ENCODE measurements around the gene ACTN2.
"Not testable (repeated sequence)": the region's sequence is repeated elsewhere in the genome, so short reads cannot be mapped to it uniquely, and the experiment has no call there.

The ACTN2 gene

DNA sequence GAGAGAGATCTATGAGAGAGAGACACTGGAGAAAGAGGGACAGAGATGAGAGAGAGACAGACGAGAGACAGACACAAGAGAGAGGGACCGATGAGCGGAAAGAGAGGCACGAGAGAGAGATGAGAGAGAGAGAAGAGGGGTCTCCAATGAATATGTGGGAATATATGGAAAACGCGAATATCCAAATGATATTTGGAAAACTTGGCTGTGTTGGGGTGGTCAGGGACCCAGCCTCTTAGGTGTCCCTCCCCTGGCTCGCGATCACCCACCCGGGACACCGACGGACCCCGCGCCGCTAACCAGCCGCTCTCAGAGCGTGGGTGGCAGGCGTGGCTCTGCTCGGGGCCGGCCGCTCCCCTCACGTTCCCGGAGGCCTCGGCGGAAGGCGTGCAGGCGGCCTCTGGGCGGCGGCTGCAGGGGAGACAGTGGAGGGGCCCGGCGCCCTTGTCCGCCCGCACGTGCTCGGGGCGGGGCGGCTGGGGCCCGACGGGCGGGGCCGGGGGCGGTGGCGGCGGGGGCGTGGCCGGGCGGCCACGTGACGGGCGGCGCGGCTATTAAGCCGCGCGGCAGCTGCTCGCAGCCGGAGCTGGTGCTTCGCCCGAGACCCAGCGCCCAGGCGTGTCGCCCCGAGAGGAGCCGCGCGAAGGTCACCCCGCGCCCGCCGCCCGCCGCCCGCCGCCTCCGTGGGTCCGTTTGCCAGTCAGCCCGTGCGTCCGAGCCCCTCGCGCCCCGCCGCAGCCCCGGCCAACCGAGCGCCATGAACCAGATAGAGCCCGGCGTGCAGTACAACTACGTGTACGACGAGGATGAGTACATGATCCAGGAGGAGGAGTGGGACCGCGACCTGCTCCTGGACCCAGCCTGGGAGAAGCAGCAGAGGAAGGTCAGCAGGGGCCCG lies at the start of gene ACTN2:
Gene ACTN2 (plus strand): TSS at position 583 of the 898 bp plus-strand sequence. CDS start 175 bp downstream, at position 758.
- no peak for DNase-seq (ENCODE audit: low spot score)

DNA sequence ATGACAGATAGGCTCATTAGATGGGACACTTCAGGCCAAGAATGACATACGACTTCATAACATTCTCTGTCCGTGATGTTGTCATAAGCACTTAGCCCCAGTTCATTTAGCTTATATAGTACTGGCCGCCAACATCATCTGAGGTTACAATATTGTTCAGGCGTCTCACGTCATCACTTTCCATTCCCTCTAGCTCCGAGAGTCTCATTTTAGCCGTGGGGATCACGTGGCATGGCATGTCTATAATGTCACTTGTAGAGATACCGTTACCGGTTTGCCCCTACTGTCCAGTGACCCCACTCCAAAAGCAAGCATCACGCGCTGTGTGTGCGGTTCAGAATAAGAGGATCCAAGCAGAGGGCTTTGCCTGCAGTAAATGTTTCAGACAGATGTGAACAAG lies 47.4 kb upstream of the ACTN2 start:
- DNase-seq (ENCODE audit: low spot score), result no peak

DNA sequence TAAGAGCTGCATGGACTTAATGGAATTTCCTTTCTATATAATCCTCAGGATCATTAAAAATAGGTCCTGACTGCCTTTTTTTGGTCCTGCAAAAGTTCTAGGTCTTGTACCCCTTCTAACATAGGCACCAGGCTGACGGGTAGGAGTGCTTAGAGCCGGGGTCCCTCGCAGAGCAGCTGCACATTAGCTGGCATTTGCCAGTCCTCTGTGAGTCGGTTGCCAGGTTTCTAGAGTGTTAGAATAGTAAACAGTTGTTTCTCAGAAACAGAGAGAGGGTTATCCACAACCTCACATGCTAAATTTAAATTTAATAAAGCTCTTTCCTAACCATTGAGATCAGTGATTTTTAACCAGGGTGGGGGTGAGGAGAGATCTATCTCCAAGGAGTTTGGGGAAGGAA lies 46.6 kb upstream of the ACTN2 start:
- DNase-seq (ENCODE audit: low spot score), result no peak

DNA sequence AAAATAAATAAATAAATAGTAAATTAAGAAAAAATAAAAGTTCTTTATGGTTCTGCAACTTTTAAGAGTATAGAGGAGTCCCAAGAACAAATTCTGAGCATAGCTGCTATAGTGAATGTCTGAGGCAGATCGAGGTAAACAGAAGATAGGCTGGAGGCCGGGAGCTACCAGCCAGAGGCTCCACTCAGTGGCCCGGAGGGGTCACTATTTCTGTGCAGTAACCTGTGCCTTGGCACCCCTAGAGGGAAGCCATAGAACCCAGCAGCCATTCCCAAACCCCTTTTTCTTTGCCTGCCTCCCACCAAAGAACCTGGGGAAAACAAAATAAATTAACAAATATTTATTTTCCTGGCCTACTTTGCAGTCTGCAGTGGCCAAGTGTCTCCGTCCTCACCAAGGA lies 43.5 kb upstream of the ACTN2 start:
- no peak for DNase-seq (ENCODE audit: low spot score)

DNA sequence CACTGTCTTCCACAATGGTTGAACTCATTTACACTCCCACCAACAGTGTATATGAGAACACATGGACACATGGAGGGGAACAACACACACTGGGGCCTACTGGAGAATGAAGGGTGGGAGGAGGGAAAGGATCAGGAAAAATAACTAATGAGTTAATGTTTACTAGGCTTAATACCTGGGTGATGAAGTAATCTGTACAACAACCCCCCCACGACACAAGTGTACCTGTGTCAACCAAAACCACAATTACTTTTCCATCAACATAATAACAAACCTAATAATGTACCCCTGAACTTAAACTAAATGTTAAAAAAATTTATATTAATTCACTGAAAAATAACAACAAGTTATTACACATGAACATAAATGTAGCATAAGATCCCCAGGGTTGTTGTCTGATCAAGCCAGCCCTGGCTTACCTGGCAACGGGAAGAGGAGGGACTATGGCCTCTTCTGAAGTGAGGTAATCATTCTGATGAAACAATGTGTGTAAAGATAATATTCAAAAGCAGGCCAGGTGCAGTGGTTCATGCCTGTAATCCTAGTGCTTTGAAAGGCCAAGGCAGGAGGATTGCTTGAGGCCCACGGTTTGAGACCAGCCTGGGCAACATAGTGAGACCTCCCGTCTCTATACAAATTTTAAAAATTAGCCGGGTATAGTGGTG lies 41.2 kb upstream of the ACTN2 start:
- no peak for DNase-seq (ENCODE audit: low spot score)

DNA sequence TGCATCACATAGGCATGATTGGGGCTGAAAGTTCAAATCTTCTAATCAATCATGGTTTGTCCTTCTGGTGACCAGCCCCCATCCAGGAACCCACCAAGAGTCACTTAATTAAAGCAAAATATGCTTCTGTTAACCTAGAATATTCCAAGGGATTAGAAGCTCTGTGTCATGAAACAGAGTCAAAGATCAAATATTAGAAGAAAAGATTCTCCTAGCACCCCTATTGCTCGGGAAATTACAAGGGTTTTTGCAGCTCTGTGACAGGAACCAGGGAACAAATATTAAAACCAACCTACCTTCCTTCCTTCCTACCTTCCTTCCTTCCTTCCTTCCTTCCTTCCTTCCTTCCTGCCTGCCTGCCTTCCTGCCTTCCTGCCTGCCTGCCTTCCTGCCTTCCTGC lies 31.8 kb upstream of the ACTN2 start:
- no peak for DNase-seq (ENCODE audit: low spot score)

DNA sequence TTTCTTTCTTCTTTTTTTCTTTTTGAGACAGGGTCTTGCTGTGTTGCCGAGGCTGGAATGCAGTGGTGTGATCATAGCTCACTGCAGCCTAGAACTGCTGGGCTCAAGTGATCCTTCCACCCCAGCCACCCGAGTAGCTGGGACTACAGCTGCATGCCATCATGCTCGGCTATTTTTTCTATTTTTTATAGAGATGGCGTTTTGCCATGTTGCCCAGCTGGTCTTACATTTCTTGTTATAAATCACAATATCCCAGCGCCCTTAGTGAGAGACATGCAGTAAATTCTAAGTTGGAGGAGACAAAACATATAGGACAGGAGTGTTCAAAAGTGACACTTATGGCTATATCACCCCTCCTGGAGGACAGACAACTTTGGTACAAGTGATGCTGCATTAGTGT lies 31.3 kb upstream of the ACTN2 start:
- DNase-seq (ENCODE audit: low spot score), result no peak

DNA sequence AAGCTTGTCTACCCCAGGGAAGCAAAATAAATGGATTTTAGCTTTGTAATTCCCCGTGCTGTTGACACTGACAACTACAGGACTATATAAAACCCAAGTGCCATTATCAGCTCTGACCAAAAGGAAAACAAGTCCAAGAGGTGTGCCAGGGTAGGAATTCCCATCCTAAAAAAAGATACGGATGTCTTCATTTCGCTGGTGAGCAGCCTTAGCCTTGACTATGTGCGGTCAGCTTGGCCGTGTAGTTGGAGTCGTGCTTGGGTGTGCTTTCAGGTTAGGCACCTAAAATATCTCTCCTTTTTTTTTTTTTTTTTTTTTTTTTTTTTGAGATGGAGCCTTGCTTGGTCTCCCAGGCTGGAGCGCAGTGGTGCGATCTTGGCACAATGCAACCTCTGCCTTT lies 28.9 kb upstream of the ACTN2 start:
- DNase-seq (ENCODE audit: low spot score), result no peak

DNA sequence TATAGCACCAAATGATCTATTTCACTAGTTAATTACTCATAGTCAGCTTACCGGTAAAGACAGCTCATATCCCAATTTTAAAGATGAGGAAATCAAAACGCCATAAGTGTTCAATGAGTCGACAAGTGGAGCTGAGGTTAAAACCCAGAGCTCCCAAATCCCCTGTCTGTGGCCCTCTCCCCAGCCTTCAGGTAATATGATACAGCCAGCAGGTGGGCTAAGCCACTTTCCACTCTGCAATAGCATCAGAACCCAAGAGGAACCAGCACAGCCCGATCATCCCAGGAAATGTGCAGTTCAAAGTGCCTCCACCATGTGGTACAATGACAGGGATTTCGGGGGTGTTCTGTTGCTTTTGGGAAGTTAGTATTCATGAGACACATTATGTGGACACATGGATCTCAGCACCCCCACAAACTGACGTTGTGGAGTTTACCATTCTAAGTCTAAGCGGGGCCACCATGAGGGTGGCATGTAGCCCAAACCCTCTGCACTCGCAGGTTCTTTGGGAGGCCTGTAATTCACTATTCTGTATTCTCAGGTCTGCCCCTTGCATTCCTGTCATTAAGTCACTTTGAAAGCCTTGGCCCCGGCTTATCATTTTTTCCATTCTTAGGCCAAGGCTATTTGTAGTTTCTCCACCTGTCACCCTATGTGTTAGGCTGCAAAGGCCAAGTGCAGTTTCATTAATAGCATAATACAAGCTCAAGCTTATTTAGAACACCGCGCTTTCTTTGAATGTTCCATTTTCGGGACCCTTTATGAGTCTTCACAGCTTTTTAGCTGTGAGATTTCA lies 26.3 kb upstream of the ACTN2 start:
- no peak for DNase-seq (ENCODE audit: low spot score)

DNA sequence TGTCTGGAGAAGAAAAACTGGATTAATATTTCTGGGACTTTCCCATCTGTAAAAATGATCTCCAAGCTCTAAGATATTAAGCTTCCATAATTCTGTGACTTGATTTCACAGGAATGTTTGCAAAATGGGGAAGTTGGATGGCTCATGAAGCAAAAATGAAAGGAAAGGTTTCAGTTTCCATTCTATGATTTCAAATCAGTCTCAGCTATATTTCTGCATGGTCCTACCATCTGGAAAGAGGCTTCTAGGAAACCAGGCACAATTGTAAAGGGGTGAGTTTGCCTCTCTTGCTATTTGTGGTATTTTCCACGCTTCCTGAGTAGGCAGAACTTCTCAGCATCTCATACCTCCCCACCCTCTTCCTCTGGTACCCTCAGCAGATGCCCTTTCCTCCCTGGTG lies 22.4 kb upstream of the ACTN2 start:
- DNase-seq (ENCODE audit: low spot score), result peak; percentile 9

DNA sequence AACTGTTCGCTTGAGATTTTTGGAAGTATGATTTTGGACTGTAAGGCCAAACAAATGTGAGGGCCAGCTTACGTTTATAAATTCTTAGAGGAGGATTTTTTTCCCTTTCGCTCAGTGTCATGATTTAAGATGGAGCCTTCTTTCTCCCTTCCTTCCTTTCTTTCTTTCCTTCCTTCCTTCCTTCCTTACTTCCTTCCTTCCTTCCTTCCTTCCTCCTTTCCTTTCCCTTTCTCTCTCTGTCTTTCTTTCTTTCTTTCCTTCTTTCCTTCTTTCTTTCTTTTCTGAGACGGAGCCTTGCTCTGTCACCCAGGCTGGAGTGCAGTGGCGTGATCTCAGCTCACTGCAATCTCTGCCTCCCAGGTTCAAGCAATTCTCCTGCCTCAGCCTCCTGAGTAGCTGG lies 17.4 kb upstream of the ACTN2 start:
- not testable (repeated sequence) for DNase-seq (ENCODE audit: low spot score)

DNA sequence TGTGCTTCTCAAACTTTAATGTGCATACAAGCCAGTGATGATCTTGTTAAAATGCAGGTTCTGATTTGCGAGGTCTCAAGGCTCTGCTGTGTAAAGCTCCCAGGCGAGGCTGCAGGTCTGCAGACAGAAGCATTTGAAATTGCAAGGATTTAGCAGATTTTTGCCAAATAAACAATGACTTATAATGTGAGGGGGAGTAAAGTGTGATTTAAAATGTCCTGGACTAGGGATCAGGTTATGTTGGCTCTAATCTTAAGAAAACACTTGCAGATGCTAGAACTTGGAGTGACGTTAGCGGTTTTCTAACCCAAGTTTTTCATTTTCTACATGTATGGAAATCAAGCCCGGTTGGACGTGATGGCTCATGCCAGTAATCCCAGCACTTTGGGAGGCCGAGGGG lies 16.2 kb upstream of the ACTN2 start:
- no peak for DNase-seq (ENCODE audit: low spot score)

DNA sequence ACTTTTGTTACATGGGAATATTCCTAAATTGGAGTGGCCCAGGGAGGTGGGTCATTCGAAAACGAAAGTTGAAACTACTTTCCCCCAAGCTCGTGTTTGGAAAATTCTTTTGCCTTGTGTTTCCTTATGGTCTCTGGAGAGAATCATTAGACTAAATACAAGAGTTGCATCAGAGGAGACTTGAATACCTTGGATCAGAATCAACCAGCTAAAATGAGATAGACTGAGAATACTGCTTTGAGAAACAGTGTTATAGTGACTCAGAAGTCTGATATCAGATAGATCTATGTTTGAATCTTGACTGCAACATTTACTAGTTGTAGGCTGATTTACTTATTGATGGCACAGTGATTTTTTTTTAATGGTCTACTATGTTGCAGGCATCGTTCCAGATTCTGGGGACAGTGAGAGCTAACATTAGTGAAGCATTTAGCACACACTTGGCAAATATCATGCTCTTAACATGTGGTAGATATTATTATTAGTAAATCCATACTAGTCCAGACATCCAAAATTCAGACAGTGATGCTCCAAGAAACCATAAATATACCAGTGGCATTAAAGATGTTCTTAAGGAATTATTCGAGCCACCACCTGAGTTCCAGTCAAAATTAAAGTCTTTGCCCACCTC lies 12.9 kb upstream of the ACTN2 start:
- DNase-seq (ENCODE audit: low spot score), result no peak

DNA sequence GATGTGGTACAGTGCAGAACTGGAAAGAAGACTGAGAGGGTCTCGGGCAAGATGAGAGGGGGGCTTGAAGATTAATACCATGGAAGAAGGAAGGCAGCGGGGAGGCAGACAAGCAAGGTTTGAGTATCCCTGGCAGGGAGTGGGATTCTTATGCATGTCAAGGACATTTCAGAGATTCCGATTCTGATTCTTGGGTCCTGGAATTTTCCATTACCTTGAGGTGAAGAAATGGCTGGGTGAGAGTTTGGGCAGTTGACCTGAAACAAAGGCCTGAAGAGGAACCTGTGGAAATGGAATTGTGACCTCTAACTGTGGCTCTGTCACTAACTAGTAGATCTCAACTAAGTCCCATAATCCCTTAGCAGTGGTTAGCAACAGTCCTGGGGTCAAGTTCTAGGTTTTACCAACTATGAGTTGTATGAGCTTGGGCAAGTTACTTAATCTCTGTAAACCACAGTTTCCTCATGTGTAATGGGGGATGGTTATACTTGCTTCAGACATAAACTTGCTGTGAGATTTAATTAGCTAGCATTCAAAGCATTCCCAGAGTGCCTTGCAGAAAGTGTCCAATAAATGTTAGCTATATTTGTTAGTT lies 8.6 kb upstream of the ACTN2 start:
- DNase-seq (ENCODE audit: low spot score), result no peak

DNA sequence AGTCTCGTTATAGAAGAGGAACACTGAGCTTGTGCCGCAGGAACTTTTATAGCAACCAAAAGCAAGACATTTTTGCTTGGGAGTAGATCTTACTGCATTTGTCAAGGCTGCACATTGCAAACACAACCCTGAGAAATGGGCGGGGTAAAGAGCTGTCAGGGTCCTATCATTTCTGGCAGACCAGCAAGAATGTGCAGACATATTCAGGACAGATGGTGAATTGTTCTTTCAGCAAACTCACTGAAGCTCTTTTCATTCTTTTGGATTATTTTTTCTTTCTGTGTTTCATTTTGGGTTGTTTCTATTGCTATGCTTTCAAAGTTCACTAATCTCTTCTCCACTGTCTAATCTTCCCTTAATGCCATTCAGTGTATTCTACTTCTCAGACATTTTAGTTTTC lies 5.1 kb upstream of the ACTN2 start:
- DNase-seq (ENCODE audit: low spot score), result no peak

DNA sequence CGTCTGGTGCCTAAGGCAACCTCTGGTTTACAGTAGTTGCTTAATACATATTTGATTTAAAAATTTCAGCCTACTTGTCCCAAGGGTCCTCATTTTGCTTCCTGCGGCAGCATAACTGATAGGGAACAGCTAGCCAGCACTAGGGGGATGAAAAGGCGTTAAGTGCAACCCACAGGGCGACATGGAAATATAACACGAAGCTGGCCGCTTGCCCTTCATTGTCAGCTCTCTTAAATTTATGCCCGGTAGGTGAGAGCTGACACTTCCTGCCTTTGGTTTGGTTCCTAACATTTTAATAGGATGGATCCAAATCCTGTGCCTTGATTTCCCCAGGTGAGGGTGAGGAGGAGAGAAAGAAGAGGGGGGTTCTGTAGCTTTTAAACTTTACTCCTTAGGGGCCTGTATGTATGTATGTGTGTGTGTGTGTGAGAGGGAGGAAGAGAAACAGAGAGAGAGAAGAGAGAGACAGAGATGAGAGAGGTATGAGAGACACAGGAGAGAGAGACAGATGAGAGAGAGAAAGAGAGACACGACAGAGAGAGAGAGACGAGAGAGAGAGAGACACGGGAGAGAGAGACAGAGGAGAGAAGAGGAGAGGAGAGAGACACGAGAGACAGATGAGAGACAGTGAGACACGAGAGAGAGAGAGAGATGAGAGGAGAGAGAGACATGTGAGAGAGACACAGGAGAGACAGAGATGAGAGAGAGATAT lies 938 bp upstream of the ACTN2 start:
- no peak for DNase-seq (ENCODE audit: low spot score)

DNA sequence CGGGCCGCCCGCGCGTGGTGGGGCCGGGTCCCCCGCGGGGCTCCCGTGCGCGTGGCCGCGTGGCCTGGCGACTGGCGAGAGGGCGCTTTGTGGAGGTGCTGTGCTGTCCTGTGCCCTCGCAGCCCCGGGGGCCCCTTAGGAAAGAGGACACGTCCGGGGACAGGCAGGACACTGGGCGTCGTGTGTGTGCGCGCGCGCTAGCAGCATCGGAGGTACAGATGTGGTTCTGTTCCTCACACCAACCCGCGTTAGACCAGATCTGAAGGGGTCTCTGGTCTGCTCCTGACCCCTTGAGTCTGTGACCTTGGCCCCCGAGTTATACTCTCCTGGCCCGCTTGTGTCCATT lies 489 bp downstream of the ACTN2 start:
- DNase-seq (ENCODE audit: low spot score), result no peak

DNA sequence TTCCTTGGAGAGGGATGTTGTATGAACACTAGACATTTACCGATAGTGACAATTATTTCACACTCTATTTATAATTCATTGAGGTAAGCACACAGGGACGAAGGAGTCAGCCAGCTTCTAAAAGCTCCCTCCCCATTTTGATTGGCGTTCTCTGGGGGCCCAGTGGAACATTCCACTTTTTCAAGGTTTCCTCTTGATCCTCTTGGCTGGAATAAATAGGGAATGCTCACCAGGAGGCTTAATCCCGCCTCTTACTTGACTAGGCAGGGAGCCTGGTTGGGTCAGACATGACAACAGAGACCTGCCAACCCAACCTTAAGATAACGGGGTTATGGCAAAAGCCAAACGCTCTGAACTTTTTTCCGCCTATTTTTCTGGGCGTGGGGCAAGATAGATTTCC lies 974 bp downstream of the ACTN2 start:
- no peak for DNase-seq (ENCODE audit: low spot score)

DNA sequence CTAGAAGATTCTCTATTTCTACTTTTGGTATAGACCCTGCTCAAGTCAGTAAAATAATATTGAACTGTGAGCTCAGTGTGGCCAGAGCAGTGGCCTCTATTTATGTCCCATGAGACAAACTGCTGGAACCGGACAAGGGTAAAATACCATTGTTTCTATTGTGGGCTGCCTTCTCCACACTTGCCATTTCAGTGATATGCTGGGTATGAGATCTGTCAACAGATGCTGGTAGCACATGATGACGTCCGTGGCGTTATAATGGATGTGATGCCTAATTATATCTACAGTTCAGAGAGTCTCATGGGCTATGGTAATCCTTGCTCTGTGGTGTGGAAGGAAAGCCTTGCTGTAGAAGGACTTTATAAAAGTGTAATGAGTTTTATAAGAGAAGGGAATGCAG lies 2.4 kb downstream of the ACTN2 start:
- DNase-seq (ENCODE audit: low spot score), result no peak

DNA sequence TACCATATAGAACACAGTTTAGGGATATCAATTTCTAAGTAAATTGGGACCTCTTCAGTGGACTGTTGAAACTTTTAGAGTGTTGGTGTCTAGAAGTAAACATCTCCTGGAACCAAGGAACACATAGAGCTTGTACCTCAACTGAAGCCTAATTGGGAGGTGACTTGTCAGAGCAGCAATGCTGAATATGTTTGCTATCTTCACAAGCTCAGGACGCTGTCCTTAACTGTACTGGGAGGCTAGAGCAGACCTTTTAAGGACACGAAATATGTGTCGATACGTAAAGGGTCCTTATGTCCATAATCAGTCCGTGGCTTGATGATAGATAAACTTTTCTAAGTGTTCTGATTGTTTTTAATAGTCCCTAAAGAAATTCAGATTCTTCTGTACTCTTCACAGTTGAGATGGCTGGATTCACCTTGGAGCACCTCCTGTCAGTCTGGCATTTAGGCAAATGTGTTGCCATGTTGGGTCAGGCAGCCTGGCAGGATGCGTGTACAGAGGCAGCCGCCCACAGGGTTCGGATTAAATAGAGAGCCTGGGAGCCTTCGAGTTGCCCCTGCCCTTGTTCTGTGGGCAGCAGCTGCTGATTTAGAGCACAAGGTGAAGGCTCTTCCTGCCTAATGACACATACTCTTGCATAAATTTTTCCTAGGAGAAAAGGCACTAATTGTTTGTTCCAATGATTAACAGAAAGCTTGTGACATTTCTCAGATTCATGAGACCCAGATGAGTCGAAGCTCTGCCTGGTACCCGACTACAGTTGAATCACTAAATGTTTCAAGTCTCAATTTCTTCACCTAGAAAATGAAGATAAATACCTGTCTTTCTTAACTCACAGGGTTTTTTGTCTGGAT lies 3.6 kb downstream of the ACTN2 start:
- DNase-seq (ENCODE audit: low spot score), result no peak

Data from hepatic stellate cell (primary cell).